ENCODE results near the gene MUC21. TPM values are rescaled to one million over a fixed set of nuclear protein-coding genes. Genes with fewer than 3 reads are reported as not detected.
A peak's percentile ranks its signal among the peaks of the same experiment; 100 is the strongest.

MUC21 gene
- total and polyA plus RNA-seq, 9 of the 15 experiments (the other 6 are each of a cell fraction or from before 2014, with no cell fraction given), result not detected

DNA sequence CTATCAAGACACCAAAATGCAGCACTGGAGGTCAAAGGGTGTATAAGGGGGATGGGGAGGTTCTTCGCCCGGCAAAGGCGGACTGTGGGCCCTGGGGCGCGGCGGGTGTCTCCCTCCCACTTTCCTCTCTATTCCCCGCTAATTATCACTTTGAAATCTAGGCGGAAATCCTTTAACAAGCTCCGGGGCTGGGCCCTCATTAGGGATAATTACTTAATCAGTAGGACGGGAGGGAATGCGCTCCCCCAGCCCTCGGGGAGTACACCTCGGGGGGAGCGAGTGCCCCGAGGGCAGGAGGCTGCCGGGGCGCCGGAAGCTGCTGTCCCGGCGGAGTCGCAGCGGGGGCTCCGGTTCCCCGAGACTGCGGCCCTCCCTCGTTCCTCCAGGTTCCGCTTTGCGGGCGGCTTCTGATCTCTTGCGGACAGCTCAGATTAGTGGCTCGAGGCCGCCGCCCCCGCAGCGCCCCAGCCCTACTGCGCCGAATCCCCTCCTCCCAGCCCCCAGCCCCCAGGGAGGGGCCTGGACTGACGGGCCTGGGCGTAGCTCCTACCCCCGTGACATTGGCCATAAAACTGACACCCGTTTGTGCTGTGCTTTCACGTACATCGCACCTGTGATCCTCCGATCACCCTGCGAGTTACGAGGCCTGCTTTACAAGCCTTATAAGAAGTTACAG lies 28.0 kb upstream of the MUC21 start (continued):
- no peak for TF ChIP-seq USF1 (CRISPR knock-in tag; IDR thresholded peaks at IDR 0.05)
- no peak for TF ChIP-seq ZNF431 (CRISPR knock-in tag; IDR thresholded peaks at IDR 0.05)
- TF ChIP-seq FOXJ2 (tag; IDR thresholded peaks at IDR 0.05), result peak; percentile 81; the same call in 1 of the 2 replicates
- TF ChIP-seq U2AF1 (optimal IDR thresholded peaks at IDR 0.05; ENCODE audit: low read depth, low read length), result no peak
- TF ChIP-seq FOXJ3 (CRISPR knock-in tag; IDR thresholded peaks at IDR 0.05), result no peak
- TF ChIP-seq HEY1 (CRISPR knock-in tag; IDR thresholded peaks at IDR 0.05; ENCODE audit: borderline replicate concordance), result no peak
- no peak for TF ChIP-seq ZNF347 (CRISPR knock-in tag; IDR thresholded peaks at IDR 0.05; ENCODE audit: low read depth)
- TF ChIP-seq TCF3 (CRISPR knock-in tag; IDR thresholded peaks at IDR 0.05), result peak; percentile 55
- TF ChIP-seq MITF (IDR thresholded peaks at IDR 0.05), result peak; percentile 64; the same call in 1 of the 2 replicates
- no peak for TF ChIP-seq ZNF212 (CRISPR knock-in tag; IDR thresholded peaks at IDR 0.05)
- TF ChIP-seq SP2 (IDR thresholded peaks at IDR 0.05; ENCODE audit: extremely low read depth, low read depth, low read length, poor library complexity, severe bottlenecking), result no peak
- TF ChIP-seq THRB (CRISPR knock-in tag; conservative IDR thresholded peaks at IDR 0.05), result no peak
- no peak for TF ChIP-seq PRMT5 (CRISPR knock-in tag; IDR thresholded peaks at IDR 0.05)
- TF ChIP-seq ZNF830 (CRISPR knock-in tag; IDR thresholded peaks at IDR 0.05), result no peak
- TF ChIP-seq, protein P1, sequence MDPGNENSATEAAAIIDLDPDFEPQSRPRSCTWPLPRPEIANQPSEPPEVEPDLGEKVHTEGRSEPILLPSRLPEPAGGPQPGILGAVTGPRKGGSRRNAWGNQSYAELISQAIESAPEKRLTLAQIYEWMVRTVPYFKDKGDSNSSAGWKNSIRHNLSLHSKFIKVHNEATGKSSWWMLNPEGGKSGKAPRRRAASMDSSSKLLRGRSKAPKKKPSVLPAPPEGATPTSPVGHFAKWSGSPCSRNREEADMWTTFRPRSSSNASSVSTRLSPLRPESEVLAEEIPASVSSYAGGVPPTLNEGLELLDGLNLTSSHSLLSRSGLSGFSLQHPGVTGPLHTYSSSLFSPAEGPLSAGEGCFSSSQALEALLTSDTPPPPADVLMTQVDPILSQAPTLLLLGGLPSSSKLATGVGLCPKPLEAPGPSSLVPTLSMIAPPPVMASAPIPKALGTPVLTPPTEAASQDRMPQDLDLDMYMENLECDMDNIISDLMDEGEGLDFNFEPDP (CRISPR knock-in tag; IDR thresholded peaks at IDR 0.05), result no peak
- TF ChIP-seq RBM39 (optimal IDR thresholded peaks at IDR 0.05; ENCODE audit: low read depth, low read length), result no peak
- TF ChIP-seq NR2F6 (CRISPR knock-in tag; IDR thresholded peaks at IDR 0.05), result no peak
- TF ChIP-seq, protein P2, sequence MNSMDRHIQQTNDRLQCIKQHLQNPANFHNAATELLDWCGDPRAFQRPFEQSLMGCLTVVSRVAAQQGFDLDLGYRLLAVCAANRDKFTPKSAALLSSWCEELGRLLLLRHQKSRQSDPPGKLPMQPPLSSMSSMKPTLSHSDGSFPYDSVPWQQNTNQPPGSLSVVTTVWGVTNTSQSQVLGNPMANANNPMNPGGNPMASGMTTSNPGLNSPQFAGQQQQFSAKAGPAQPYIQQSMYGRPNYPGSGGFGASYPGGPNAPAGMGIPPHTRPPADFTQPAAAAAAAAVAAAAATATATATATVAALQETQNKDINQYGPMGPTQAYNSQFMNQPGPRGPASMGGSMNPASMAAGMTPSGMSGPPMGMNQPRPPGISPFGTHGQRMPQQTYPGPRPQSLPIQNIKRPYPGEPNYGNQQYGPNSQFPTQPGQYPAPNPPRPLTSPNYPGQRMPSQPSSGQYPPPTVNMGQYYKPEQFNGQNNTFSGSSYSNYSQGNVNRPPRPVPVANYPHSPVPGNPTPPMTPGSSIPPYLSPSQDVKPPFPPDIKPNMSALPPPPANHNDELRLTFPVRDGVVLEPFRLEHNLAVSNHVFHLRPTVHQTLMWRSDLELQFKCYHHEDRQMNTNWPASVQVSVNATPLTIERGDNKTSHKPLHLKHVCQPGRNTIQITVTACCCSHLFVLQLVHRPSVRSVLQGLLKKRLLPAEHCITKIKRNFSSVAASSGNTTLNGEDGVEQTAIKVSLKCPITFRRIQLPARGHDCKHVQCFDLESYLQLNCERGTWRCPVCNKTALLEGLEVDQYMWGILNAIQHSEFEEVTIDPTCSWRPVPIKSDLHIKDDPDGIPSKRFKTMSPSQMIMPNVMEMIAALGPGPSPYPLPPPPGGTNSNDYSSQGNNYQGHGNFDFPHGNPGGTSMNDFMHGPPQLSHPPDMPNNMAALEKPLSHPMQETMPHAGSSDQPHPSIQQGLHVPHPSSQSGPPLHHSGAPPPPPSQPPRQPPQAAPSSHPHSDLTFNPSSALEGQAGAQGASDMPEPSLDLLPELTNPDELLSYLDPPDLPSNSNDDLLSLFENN (IDR thresholded peaks at IDR 0.05; ENCODE audit: low read depth in 2 of 2, low read length in 2 of 2), result peak in 1 of 2 experiments; percentile 58; a peak in 1 of 4 replicates
- no peak for TF ChIP-seq ZNF41 (CRISPR knock-in tag; conservative IDR thresholded peaks at IDR 0.05)
- TF ChIP-seq ZNF224 (CRISPR knock-in tag; IDR thresholded peaks at IDR 0.05), result no peak
